ENCODE data around the gene TET2. TPM values are rescaled to one million over a fixed set of nuclear protein-coding genes. Genes with fewer than 3 reads are reported as not detected.

TET2 gene
- total RNA-seq, 1 experiment from 2014 or later, result 22.8 TPM

- no peaks in the 10 kb centered on the region for H3K36me3 ChIP-seq (ENCODE audit: insufficient read depth, low read length, poor library complexity, severe bottlenecking)
- H3K4me3 ChIP-seq (ENCODE audit: low read depth, low read length, poor library complexity, severe bottlenecking), result no peak overlapping the region
- no peak for DNase-seq (ENCODE audit: low spot score)
- peaks cover 6% of the 10 kb centered on the region for H3K4me1 ChIP-seq (ENCODE audit: insufficient read depth, low read length, poor library complexity, severe bottlenecking)
- intact Hi-C loops (cut with micrococcal nuclease; ENCODE audit: unreplicated experiment), result no loop called here
- TF ChIP-seq CTCF (conservative IDR thresholded peaks at IDR 0.05; ENCODE audit: low read depth, low read length) (no peak), EZH2 (IDR thresholded peaks at IDR 0.05; ENCODE audit: borderline replicate concordance, low read depth, low read length, poor library complexity, severe bottlenecking) (no peak)
- no peak overlapping the region for H3K27ac ChIP-seq (ENCODE audit: low read depth, low read length, poor library complexity, severe bottlenecking)
- ChIA-PET CTCF (no interaction called here), POLR2A (ENCODE audit: low non-redundant PET) (no interaction called here)
- no peaks in the 10 kb centered on the region for H3K9me3 ChIP-seq (ENCODE audit: low read depth, low read length, poor library complexity, severe bottlenecking)
- BruUV-seq (replicated peaks), result no TSS peak
- no peaks in the 10 kb centered on the region for H3K27me3 ChIP-seq (replicated peaks; ENCODE audit: insufficient read depth, low read depth, low read length, poor library complexity)
These were observed 9.4 kb upstream of the TET2 start for GRCh38 chr4:105137121-105137875.

GRCh38 chr4:105139646-105140045, 7.0 kb upstream of the TET2 start:
- H3K36me3 ChIP-seq (ENCODE audit: insufficient read depth, low read length, poor library complexity, severe bottlenecking), result no peaks in the 10 kb centered on the region
- POLR2A ChIA-PET (ENCODE audit: low non-redundant PET), result no interaction called here
- intact Hi-C loops (cut with micrococcal nuclease; ENCODE audit: unreplicated experiment), result loop anchor here (10.0 kb wide), 1 partner anchor 215 kb away; no protein-coding TSS in a partner anchor
- no peaks in the 10 kb centered on the region for H3K27me3 ChIP-seq (replicated peaks; ENCODE audit: insufficient read depth, low read depth, low read length, poor library complexity)
- BruUV-seq (replicated peaks), result no TSS peak
- no peaks in the 10 kb centered on the region for H3K9me3 ChIP-seq (ENCODE audit: low read depth, low read length, poor library complexity, severe bottlenecking)
- H3K4me1 ChIP-seq (ENCODE audit: insufficient read depth, low read length, poor library complexity, severe bottlenecking), result peaks cover 6% of the 10 kb centered on the region
- CTCF ChIA-PET, result no interaction called here
- no peak overlapping the region for H3K4me3 ChIP-seq (ENCODE audit: low read depth, low read length, poor library complexity, severe bottlenecking)
- no peak for DNase-seq (ENCODE audit: low spot score)
- no peak for TF ChIP-seq CTCF (conservative IDR thresholded peaks at IDR 0.05; ENCODE audit: low read depth, low read length)
- no peak for TF ChIP-seq EZH2 (IDR thresholded peaks at IDR 0.05; ENCODE audit: borderline replicate concordance, low read depth, low read length, poor library complexity, severe bottlenecking)
- no peak overlapping the region for H3K27ac ChIP-seq (ENCODE audit: low read depth, low read length, poor library complexity, severe bottlenecking)

DNA sequence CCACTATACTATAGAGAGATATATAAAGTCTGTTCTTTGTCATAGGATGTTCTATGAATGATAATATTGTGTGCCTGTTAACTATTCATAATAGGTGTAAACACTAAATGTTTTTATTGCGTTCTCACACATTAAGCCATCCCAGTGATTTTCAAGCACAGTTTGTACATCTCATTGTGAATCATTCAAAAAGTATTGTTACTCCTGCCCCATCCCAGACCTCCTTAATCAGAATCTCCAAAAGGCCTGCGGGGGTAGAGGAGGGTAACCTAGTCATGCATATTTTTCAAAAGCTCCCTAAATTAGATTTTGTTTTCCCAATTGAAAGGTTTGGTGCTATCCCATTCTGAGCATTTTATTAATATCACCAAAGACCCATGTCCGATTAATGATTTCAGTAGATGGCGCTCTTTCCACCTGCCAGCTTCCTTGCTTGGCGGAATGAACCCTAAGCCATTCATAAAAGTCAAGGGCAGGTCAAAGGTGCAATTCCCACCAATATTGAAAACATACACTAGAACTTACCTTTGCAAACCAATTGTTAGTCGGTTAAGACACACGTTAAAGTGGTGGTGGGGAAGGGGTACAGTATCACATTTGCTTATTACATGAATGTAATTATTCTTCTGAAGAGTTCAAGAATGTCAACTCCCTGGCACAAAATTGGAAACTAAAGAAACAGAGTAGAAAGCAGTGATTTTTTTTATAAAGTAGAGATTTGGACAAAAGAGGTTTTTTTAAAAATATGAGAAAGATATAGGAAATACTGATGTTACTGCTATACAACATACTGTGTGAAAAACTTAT, 5.8 kb upstream of the TET2 start:
- no peaks in the 10 kb centered on the region for H3K27me3 ChIP-seq (replicated peaks; ENCODE audit: insufficient read depth, low read depth, low read length, poor library complexity)
- ChIA-PET CTCF (interaction anchor here (0.9 kb wide), 1 partner anchor 526 kb away, joined by 3 read pairs; no protein-coding TSS in a partner anchor), POLR2A (ENCODE audit: low non-redundant PET) (no interaction called here)
- intact Hi-C loops (cut with micrococcal nuclease; ENCODE audit: unreplicated experiment), result loop anchor here (1.0 to 10.0 kb wide), 2 partner anchors 214 to 330 kb away; no protein-coding TSS in a partner anchor
- peak; percentile 47 for DNase-seq (ENCODE audit: low spot score)
- TF ChIP-seq CTCF (conservative IDR thresholded peaks at IDR 0.05; ENCODE audit: low read depth, low read length), result peak; percentile 83
- no peak for TF ChIP-seq EZH2 (IDR thresholded peaks at IDR 0.05; ENCODE audit: borderline replicate concordance, low read depth, low read length, poor library complexity, severe bottlenecking)
- H3K9me3 ChIP-seq (ENCODE audit: low read depth, low read length, poor library complexity, severe bottlenecking), result no peaks in the 10 kb centered on the region
- H3K27ac ChIP-seq (ENCODE audit: low read depth, low read length, poor library complexity, severe bottlenecking), result no peak overlapping the region
- no peak overlapping the region for H3K4me3 ChIP-seq (ENCODE audit: low read depth, low read length, poor library complexity, severe bottlenecking)
- H3K4me1 ChIP-seq (ENCODE audit: insufficient read depth, low read length, poor library complexity, severe bottlenecking), result peaks cover 16% of the 10 kb centered on the region
- BruUV-seq (replicated peaks), result no TSS peak
- H3K36me3 ChIP-seq (ENCODE audit: insufficient read depth, low read length, poor library complexity, severe bottlenecking), result no peaks in the 10 kb centered on the region

Data from A673 (cell line).